ENCODE data around the gene CTNNA2.

CTNNA2 gene

DNA sequence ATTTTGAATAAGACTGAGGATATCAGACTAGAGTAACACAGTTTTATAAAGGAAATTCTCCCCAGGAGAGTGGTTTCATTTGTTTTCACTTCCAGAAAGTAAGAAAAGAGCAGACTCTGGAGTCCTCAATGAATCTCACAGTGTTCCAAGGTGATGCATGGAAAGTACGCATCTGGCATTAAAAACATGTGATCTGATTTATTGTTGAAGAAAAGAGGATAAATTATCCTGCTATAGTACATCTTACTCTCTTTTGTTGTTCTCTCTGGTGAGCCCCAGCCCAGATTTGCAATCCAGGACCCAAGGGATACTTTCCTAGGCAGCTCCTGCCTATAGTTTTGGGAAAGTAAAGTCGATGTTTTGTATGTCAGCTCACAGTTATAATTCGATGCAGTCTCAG, 285.9 kb downstream of the CTNNA2 start:
- Histone ChIP-seq H2BK120ac (ENCODE audit: low read depth, low read length) (no peak overlapping the region), H3K79me1 (replicated peaks; ENCODE audit: low read length, poor library complexity, severe bottlenecking) (no peaks in the 10 kb centered on the region), H3K18ac (ENCODE audit: low read depth in 1 of 2, low read length in 2 of 2) (no peak overlapping the region), H2BK12ac (ENCODE audit: low read length in 2 of 2) (no peak overlapping the region), H3K27me3 (ENCODE audit: control insufficient read depth in 1 of 2, insufficient read depth in 1 of 2, low read length in 2 of 2) (no peaks in the 10 kb centered on the region), H3K14ac (ENCODE audit: low read length in 2 of 2) (no peak overlapping the region), H3K4me2 (ENCODE audit: low read length, poor library complexity, severe bottlenecking) (no peak overlapping the region), H3K23ac (ENCODE audit: low read length in 2 of 2) (no peak overlapping the region), H2AK5ac (ENCODE audit: low read length, severe bottlenecking) (no peak overlapping the region), H4K8ac (ENCODE audit: low read length) (no peak overlapping the region), H4K91ac (ENCODE audit: low read length) (no peak overlapping the region), H2BK15ac (ENCODE audit: low read depth, poor library complexity, severe bottlenecking) (no peak overlapping the region), H3K4ac (ENCODE audit: low read depth in 1 of 2, low read length in 2 of 2) (no peak overlapping the region), H3K9ac (ENCODE audit: low read length) (no peak overlapping the region), H2AFZ (ENCODE audit: low read depth, low read length) (no peak overlapping the region), H3K4me1 (ENCODE audit: control insufficient read depth, insufficient read depth, low read depth, low read length) (no peaks in the 10 kb centered on the region), H3K36me3 (ENCODE audit: control insufficient read depth in 1 of 2, insufficient read depth in 2 of 2, low read depth in 1 of 2, low read length in 2 of 2) (no peaks in the 10 kb centered on the region), H3K4me3 (ENCODE audit: insufficient read depth in 1 of 2, low read depth in 1 of 2, low read length in 2 of 2) (no peak overlapping the region), H3K27ac (ENCODE audit: low read length, poor library complexity, severe bottlenecking) (no peak overlapping the region), H2BK5ac (ENCODE audit: low read depth, low read length, poor library complexity, severe bottlenecking) (no peak overlapping the region), H3K9me3 (ENCODE audit: control insufficient read depth, low read length) (no peaks in the 10 kb centered on the region)
- no peak for DNase-seq
- 100% methylated on average over 2 of the region's 3 CpGs for WGBS

- H3K4me3 ChIP-seq (ENCODE audit: insufficient read depth in 1 of 2, low read depth in 1 of 2, low read length in 2 of 2), result no peak overlapping the region
- no peaks in the 10 kb centered on the region for H3K4me1 ChIP-seq (ENCODE audit: control insufficient read depth, insufficient read depth, low read depth, low read length)
- H2BK120ac ChIP-seq (ENCODE audit: low read depth, low read length), result no peak overlapping the region
- H3K4ac ChIP-seq (ENCODE audit: low read depth in 1 of 2, low read length in 2 of 2), result no peak overlapping the region
- H3K18ac ChIP-seq (ENCODE audit: low read depth in 1 of 2, low read length in 2 of 2), result no peak overlapping the region
- H3K23ac ChIP-seq (ENCODE audit: low read length in 2 of 2), result no peak overlapping the region
- no peaks in the 10 kb centered on the region for H3K27me3 ChIP-seq (ENCODE audit: control insufficient read depth in 1 of 2, insufficient read depth in 1 of 2, low read length in 2 of 2)
- no peak overlapping the region for H2BK12ac ChIP-seq (ENCODE audit: low read length in 2 of 2)
- DNase-seq, result no peak
- no peak overlapping the region for H2BK5ac ChIP-seq (ENCODE audit: low read depth, low read length, poor library complexity, severe bottlenecking)
- H3K9me3 ChIP-seq (ENCODE audit: control insufficient read depth, low read length), result no peaks in the 10 kb centered on the region
- no peak overlapping the region for H4K8ac ChIP-seq (ENCODE audit: low read length)
- H3K9ac ChIP-seq (ENCODE audit: low read length), result no peak overlapping the region
- no peak overlapping the region for H4K91ac ChIP-seq (ENCODE audit: low read length)
- no peaks in the 10 kb centered on the region for H3K36me3 ChIP-seq (ENCODE audit: control insufficient read depth in 1 of 2, insufficient read depth in 2 of 2, low read depth in 1 of 2, low read length in 2 of 2)
- no peak overlapping the region for H3K14ac ChIP-seq (ENCODE audit: low read length in 2 of 2)
- H3K79me1 ChIP-seq (replicated peaks; ENCODE audit: low read length, poor library complexity, severe bottlenecking), result no peaks in the 10 kb centered on the region
- no peak overlapping the region for H2AFZ ChIP-seq (ENCODE audit: low read depth, low read length)
- no peak overlapping the region for H3K27ac ChIP-seq (ENCODE audit: low read length, poor library complexity, severe bottlenecking)
- no peak overlapping the region for H3K4me2 ChIP-seq (ENCODE audit: low read length, poor library complexity, severe bottlenecking)
- no peak overlapping the region for H2AK5ac ChIP-seq (ENCODE audit: low read length, severe bottlenecking)
- no peak overlapping the region for H2BK15ac ChIP-seq (ENCODE audit: low read depth, poor library complexity, severe bottlenecking)
These were observed 286.9 kb downstream of the CTNNA2 start for GRCh38 chr2:79799729-79800128.

DNA sequence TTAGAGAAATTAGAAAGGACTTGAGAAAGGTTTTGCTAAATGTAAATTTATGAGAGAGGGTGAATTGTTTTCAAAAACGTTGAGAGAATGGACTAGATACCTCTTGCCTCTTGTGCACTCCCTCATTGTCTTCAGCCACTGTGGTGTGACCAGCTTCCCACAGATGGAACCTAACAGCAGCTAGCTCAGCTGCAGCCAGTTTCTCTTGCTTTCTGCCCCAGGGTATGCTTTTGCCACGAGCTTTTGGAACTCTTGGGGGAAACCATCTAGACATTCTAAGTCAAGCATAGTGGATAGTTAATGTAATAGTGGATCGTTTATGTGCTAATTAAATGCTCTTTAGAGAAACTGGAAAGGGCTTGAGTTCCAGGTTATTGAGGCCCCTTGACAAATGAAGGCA, 288.2 kb downstream of the CTNNA2 start:
- H3K18ac ChIP-seq (ENCODE audit: low read depth in 1 of 2, low read length in 2 of 2), result no peak overlapping the region
- H3K79me1 ChIP-seq (replicated peaks; ENCODE audit: low read length, poor library complexity, severe bottlenecking), result no peaks in the 10 kb centered on the region
- H3K4ac ChIP-seq (ENCODE audit: low read depth in 1 of 2, low read length in 2 of 2), result no peak overlapping the region
- 40% methylated on average over 3 of the region's 3 CpGs for WGBS
- no peaks in the 10 kb centered on the region for H3K9me3 ChIP-seq (ENCODE audit: control insufficient read depth, low read length)
- H2BK15ac ChIP-seq (ENCODE audit: low read depth, poor library complexity, severe bottlenecking), result no peak overlapping the region
- no peak overlapping the region for H2BK5ac ChIP-seq (ENCODE audit: low read depth, low read length, poor library complexity, severe bottlenecking)
- no peak overlapping the region for H3K14ac ChIP-seq (ENCODE audit: low read length in 2 of 2)
- H3K23ac ChIP-seq (ENCODE audit: low read length in 2 of 2), result no peak overlapping the region
- H2AK5ac ChIP-seq (ENCODE audit: low read length, severe bottlenecking), result no peak overlapping the region
- H3K4me1 ChIP-seq (ENCODE audit: control insufficient read depth, insufficient read depth, low read depth, low read length), result no peaks in the 10 kb centered on the region
- H3K9ac ChIP-seq (ENCODE audit: low read length), result no peak overlapping the region
- no peak overlapping the region for H2AFZ ChIP-seq (ENCODE audit: low read depth, low read length)
- H4K8ac ChIP-seq (ENCODE audit: low read length), result no peak overlapping the region
- H2BK12ac ChIP-seq (ENCODE audit: low read length in 2 of 2), result no peak overlapping the region
- no peak overlapping the region for H3K27ac ChIP-seq (ENCODE audit: low read length, poor library complexity, severe bottlenecking)
- no peaks in the 10 kb centered on the region for H3K27me3 ChIP-seq (ENCODE audit: control insufficient read depth in 1 of 2, insufficient read depth in 1 of 2, low read length in 2 of 2)
- H3K4me2 ChIP-seq (ENCODE audit: low read length, poor library complexity, severe bottlenecking), result no peak overlapping the region
- no peaks in the 10 kb centered on the region for H3K36me3 ChIP-seq (ENCODE audit: control insufficient read depth in 1 of 2, insufficient read depth in 2 of 2, low read depth in 1 of 2, low read length in 2 of 2)
- DNase-seq, result no peak
- H2BK120ac ChIP-seq (ENCODE audit: low read depth, low read length), result no peak overlapping the region
- H4K91ac ChIP-seq (ENCODE audit: low read length), result no peak overlapping the region
- no peak overlapping the region for H3K4me3 ChIP-seq (ENCODE audit: insufficient read depth in 1 of 2, low read depth in 1 of 2, low read length in 2 of 2)

GRCh38 chr2:79817288-79817687, 304.4 kb downstream of the CTNNA2 start:
- H3K4me1 ChIP-seq (ENCODE audit: control insufficient read depth, insufficient read depth, low read depth, low read length), result no peaks in the 10 kb centered on the region

More at GRCh38 chr2:79817288-79817687, 304.4 kb downstream of the CTNNA2 start:
- Histone ChIP-seq H2BK5ac (ENCODE audit: low read depth, low read length, poor library complexity, severe bottlenecking) (no peak overlapping the region), H3K27me3 (ENCODE audit: control insufficient read depth in 1 of 2, insufficient read depth in 1 of 2, low read length in 2 of 2) (no peaks in the 10 kb centered on the region), H3K9me3 (ENCODE audit: control insufficient read depth, low read length) (no peaks in the 10 kb centered on the region), H3K36me3 (ENCODE audit: control insufficient read depth in 1 of 2, insufficient read depth in 2 of 2, low read depth in 1 of 2, low read length in 2 of 2) (no peaks in the 10 kb centered on the region), H2BK15ac (ENCODE audit: low read depth, poor library complexity, severe bottlenecking) (no peak overlapping the region), H3K23ac (ENCODE audit: low read length in 2 of 2) (no peak overlapping the region), H2BK12ac (ENCODE audit: low read length in 2 of 2) (no peak overlapping the region), H2BK120ac (ENCODE audit: low read depth, low read length) (no peak overlapping the region), H2AFZ (ENCODE audit: low read depth, low read length) (no peak overlapping the region), H3K27ac (ENCODE audit: low read length, poor library complexity, severe bottlenecking) (no peak overlapping the region), H3K4ac (ENCODE audit: low read depth in 1 of 2, low read length in 2 of 2) (no peak overlapping the region), H4K8ac (ENCODE audit: low read length) (no peak overlapping the region), H2AK5ac (ENCODE audit: low read length, severe bottlenecking) (no peak overlapping the region), H3K79me1 (replicated peaks; ENCODE audit: low read length, poor library complexity, severe bottlenecking) (no peaks in the 10 kb centered on the region), H3K18ac (ENCODE audit: low read depth in 1 of 2, low read length in 2 of 2) (no peak overlapping the region), H3K14ac (ENCODE audit: low read length in 2 of 2) (no peak overlapping the region), H3K9ac (ENCODE audit: low read length) (no peak overlapping the region), H4K91ac (ENCODE audit: low read length) (no peak overlapping the region), H3K4me3 (ENCODE audit: insufficient read depth in 1 of 2, low read depth in 1 of 2, low read length in 2 of 2) (no peak overlapping the region), H3K4me2 (ENCODE audit: low read length, poor library complexity, severe bottlenecking) (no peak overlapping the region)
- DNase-seq, result no peak
- WGBS, result 76% methylated on average over 4 of the region's 4 CpGs
